Endometrium (tissue), 2 donors: Measurements from ENCODE around the gene SLC38A10.

ENCODE experiments used
- FAIRE-seq: peaks from 2 replicates; lab custom pipeline; 2012; peaks lifted over from hg19 to GRCh38; lab: Jason Lieb, UNC
- donor health status: control.
- donor health status: control.

Gene SLC38A10

DNA sequence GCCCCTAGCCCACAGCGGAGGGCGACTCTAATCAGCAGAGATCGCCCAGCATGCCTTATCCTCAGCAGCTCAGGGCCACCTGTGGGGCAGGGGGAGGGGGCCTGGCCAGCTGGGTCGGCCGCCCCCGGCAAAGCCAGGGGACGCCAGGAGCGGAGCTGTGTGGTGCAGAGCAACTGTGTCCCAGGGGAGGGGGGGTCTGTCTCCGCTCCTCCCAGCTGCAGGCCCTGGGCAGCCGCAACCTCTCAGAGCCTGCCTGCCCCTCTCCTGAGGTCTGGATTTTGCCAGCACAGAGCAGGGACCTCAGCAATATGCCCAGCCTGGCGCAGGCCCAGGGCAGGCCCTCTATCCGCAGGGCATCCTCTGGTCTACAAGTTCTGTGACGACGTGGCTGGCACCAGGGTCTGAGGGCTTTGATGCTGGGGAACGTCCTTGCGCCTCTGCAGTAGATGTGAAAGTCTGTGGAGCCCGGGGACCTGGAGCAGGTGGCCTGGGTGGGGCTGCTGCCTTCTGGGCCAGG is 36.5 kb upstream of the SLC38A10 start:
- FAIRE-seq = no peak

GRCh38 chr17:81330884-81331245 is 35.8 kb upstream of the SLC38A10 start:
- no peak for FAIRE-seq

DNA sequence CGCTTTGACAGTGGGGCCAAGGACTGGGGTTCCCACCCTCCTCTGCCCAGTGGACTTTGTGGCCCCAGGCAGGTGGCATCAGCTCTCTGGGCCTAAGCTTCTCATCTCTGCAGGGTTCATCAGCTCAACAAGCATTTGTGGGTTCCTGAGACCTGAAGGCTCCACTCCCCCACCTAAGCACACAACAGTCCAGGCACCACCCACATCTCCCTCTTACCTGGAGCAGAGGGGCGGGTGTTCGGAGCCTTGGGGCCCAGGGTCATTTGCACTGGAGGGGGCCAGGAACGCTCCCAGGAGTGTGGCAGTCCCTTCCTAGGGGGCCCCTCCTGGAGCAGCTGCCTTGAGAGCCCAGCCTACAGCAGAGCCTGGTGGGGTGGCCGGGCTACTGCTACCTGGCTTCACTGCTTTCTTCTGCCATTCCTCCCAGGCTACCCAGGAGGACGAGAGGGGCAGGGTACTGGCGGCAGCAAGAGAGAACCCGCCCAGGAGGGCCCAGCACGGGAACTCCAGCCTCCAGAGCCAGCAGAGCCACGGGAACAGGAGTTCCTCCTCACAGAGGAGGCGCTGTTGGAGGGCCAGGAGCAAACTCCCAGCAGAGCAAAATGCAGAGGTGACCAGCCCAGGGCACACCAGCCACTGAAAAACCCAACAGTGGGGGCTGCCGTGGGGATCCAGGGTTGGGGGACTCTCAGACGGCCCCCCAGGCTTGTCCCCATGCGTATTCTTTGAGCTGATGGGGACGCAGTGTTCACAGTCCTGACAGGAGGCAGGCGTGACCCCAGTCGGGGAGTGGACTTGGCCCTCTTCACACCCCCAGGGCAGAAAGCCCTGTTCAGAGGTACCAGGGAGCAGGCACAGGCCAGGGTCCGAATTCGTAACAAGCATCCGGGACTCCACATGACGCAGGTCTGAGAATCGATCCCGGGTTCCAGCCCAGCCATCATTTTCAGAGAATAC is 35.1 kb upstream of the SLC38A10 start:
- FAIRE-seq = no peak

GRCh38 chr17:81328978-81329926 is 34.1 kb upstream of the SLC38A10 start:
- FAIRE-seq = no peak

- FAIRE-seq = no peak
Measured at GRCh38 chr17:81328489-81328888, 33.4 kb upstream of the SLC38A10 start.

- FAIRE-seq = no peak
Measured at GRCh38 chr17:81325714-81326358, 30.7 kb upstream of the SLC38A10 start.

DNA sequence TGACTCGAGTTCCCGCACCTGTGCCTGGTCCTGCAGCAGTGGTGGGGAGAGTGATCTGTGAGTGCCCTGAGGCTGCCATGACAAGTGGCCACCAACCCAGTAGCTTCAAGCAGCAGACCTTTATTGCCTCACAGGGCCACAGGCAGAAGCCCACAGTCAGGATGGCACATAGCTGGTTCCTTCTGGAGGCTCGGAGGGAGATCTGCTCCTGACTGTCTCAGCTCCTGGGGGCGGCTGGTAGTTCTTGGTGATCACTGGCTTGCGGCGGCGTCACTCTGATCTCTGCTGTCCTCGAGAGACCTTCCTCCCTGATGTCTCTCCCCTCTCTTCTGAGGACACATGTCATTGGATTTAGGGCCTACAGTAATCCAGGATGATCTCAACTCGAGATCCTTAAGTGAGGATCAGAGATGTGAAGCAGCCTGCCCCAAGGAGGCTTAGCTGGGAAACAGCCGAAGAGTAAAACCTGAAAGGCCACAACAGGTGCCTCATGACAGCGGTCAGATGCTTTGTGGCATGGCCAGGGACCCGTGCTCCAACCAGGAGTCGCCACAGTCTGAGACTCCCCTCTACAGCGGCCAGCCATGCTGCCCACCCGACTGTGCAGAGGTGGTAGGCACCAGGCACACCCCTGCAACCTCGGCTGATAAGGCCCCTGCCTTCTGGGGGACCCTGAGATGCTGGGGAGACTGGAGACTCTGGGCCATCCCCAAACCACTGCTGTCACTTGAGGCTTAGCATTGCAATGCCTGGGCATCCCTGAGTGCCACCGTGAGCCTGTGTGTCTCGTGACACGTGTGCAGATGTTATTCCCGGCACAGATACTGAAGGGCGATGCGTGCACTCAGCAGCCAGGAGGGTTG is 30.0 kb upstream of the SLC38A10 start:
- FAIRE-seq = no peak

GRCh38 chr17:81324177-81324850 is 29.2 kb upstream of the SLC38A10 start:
- no peak for FAIRE-seq

DNA sequence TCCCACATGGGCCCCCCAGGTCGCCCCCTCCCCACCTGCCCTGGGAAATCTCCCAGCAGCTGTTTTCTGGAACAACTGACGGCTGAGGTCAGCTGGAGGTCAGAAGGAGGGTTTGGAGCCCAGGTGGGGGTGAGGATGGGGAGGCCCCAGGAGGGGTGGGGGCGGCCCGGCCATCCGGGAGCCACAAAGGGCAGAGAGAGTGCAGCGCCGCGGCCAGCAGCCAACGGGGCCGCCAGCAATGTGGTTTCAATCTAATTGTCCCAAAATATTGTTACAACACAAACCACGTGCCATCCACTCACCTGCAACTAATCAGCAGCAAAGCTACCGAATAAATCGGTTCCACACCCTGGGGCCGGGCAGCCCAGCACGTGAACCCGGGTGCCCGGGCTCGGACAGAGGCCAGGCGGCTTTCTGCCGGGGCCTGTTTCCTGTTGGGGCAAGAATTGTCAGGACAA is 28.3 kb upstream of the SLC38A10 start:
- FAIRE-seq = no peak

GRCh38 chr17:81323083-81323369 is 27.9 kb upstream of the SLC38A10 start:
- no peak for FAIRE-seq

DNA sequence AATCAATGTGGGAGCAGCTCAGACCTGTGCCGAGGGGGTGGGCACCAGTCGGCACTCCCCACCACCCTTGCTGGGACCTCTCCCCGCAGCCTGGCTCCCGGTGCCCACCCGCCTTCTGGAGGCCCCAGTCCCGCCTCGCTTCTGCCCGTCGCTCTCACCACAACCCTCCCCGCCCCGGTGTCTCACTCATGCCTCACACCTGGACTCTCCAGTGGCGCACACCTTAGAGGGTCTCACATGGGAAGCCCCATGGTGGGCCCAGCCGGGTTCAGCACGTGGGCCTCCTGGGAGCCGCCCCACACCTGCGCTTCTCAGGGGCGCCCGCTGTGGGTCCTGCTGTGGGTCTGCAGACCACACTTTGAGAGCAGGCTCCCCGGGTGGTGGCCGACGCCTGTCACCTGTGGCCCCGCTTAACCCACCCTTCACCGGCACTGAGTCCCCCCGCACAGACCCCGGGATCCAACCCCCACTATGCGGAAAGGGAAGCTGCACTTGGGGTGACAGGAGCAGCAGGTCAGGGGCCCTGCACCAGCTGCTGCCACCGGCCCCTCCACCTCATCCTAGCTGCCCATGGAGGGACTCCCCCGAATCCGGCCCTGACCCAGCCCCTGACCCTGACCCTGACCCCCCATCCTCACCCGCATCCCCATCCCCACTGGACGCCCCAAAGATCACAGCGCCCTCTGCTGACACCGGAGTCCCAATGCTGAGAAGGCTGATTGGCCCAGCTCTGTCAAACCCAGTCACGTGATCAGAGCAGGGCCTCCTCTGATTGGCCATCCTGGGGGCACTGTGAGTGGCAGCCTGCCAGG is 27.4 kb upstream of the SLC38A10 start:
- no peak for FAIRE-seq

DNA sequence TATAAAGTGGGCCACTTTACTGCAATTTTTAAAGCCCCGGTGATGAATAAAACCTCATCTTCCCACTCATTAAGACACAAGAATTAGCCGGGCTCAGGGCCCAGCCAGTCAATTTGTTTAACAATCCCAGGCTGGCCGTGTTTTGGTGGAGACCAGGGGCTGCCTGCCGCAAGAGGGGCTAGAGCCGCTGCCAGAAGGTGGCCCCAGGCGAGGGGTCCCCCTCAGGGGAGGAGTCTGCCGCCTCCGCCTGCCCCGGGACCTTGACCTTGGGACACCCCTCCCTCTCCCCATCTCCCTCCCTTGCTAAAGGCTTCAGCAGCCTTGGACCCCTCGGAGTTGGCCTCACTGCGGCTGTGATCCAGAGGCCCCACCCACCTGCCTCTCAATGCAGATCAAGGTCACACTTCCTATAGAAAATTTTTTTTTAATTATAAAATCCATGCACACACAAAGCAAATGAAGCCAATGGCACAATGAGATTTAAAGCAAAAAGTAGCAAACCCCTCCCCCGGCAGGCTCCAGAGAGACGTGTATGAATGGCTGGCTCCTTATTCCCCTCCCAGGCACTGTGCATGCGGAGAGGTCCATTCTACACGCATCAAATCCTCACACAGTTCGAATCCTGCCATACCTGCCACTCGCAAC is 23.0 kb upstream of the SLC38A10 start:
- no peak for FAIRE-seq

GRCh38 chr17:81317530-81317821 is 22.4 kb upstream of the SLC38A10 start:
- no peak for FAIRE-seq

DNA sequence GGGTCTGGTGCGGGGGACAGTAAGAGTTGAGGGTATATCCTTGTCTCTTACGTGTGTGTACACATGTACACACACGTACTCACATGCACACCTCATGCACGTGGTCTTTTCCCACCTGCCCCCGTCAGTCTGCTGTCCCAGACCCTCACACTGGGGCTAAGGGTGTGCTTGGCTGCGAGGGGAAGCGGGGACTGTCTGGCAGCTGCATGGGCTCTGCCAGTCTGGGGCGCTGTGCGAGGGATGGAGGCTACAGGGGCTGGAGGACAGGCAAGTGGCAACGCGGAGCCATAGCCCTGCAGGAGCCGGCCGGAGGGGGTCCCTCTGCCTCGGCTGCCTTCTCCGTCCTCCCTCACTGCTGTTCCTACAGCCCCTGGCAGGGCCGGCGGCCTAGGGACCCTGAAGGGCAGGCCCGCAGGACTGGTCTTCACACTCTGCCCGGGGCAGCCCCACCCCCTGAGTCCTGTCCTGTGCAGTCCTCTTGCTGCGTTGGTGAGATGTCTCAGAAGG is 20.8 kb upstream of the SLC38A10 start:
- FAIRE-seq = no peak

- FAIRE-seq = no peak
Measured at GRCh38 chr17:81315129-81315884, 20.2 kb upstream of the SLC38A10 start.

DNA sequence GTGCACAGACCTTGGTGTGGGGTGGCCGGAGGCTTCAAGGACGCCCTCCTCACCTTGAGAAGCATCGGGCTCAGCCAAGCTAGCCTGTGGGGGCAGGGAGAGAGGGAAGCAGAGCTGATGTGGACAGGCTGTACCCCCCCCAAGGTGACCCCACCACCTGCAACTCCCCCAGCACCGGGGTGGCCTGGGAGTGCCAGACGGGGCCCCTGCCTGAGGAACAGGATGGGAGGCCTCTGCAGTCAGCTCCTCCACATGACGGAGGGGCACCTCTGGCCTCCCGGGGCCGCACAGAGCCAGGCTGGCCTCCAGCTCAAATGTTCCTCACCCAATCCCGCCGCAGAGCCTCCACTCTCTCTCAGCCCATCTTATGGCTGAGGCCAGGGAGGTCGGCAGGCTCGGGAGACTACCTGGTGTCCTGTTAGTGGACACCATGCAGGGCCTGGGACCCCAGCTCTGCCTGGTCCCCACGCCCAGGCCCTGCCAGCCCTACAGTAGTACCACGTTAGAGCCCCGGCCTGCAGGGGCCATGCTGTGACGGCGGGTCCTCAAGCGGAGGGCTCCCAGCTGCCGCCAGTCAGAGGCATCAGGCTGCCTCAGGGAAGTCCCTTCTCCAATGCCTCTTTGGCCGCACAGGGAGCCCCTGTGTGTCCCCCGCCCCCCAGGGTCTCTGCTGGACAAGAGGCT is 19.4 kb upstream of the SLC38A10 start:
- FAIRE-seq = no peak

DNA sequence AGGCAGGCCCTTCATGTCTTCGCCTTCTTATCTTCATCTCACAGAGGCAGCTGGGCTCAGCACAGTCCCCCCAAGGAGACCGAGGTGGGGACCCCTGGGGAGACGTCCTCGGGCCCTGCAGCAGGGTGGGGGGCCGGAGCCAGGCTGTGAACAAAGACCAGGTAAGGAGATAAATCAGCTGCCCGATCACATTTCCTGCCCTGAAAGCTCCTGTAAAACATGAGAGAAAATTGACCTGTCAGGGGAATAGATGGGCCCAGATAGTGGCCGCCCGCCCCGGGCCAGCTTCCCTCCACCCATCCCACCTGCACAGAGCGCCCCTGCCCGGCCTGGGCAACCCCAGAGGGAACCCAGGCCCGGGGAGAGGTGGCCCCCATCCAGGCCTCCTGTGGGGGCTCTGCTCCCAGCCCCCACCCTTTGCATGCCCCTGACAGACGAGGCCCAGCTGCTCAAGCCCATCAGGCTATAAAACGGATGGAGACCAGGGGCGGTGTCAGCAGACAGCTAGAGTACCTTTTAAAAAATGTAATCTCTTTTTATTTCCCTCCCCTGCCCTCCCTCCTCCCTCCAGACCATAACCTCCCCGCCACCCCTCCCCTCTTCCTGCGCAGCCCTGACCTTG is 18.8 kb upstream of the SLC38A10 start:
- no peak for FAIRE-seq
